HG03280 (cell line): ENCODE data around the gene PTBP1.
"Not testable (repeated sequence)": the region's sequence is repeated elsewhere in the genome, so short reads cannot be mapped to it uniquely, and the experiment has no call there.

ENCODE experiments used
- ATAC-seq: cut with Tn5 transposase; IDR thresholded peaks from one replicate; pipeline ENCODE4 v1.9.1; 2021; ENCODE audit warnings: mild to moderate bottlenecking, moderate library complexity; ENCODE audit not compliant: unreplicated experiment

Gene PTBP1

DNA sequence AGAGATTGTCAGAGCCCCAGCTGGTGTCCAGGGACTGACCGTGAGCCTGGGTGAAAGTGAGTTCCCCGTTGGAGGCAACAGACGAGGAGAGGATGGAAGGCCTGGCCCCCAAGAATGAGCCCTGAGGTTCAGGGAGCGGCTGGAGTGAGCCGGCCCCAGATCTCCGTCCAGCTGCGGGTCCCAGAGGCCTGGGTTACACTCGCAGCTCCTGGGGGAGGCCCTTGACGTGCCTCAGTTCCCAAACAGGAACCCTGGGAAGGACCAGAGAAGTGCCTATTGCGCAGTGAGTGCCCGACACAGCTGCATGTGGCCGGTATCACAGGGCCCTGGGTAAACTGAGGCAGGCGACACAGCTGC is 53.7 kb downstream of the PTBP1 start:
- ATAC-seq, result no peak

DNA sequence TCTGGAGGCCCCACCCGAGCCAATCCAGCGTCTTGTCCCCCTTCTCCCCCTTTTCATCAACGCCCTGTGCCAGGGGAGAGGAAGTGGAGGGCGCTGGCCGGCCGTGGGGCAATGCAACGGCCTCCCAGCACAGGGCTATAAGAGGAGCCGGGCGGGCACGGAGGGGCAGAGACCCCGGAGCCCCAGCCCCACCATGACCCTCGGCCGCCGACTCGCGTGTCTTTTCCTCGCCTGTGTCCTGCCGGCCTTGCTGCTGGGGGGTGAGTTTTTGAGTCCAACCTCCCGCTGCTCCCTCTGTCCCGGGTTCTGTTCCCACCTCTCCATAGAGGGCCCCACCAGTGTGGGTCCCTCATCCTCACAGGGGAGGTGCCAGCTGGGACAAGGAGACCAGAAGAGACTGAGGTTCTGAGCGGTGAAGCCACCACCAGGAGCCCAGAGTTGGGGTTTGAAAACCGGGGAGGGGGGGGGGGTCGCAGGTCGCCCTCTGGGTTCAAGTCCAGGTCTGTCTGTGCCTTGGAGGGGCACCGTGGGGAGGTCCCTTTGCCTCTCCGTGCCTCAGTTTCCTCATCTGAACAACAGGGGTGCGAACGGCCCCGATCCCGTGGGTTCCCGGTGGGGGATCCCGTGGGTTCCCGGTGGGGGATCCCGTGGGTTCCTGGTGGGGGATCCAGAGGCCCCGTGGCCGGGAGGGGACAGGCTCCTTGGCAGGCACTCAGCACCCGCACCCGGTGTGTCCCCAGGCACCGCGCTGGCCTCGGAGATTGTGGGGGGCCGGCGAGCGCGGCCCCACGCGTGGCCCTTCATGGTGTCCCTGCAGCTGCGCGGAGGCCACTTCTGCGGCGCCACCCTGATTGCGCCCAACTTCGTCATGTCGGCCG is 55.1 kb downstream of the PTBP1 start, which contains the start of gene ELANE:
ELANE (plus strand) TSS at position 168 of the 878 bp plus-strand sequence; CDS start at position 194, 26 bp downstream.
- no peak for ATAC-seq

DNA sequence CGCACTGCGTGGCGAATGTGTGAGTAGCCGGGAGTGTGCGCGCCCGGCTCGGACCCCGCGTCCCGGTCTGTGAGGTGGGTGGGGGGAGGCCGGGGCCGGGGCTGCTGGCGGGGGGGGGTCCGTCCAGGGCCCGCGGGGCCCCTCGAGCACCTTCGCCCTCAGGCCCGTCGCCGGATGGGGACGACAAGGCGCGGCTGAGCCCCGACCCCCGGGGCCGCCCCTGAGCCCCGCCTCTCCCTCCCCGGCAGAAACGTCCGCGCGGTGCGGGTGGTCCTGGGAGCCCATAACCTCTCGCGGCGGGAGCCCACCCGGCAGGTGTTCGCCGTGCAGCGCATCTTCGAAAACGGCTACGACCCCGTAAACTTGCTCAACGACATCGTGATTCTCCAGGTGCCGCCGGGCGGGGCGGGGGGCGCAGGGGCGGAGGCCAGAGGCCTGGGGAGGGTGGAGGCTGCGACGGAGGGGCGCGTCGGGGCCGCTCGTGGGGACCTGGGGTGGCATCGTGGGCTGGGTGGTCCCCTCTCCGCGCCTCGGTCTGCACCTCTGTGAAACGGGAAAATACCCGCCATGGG is 55.8 kb downstream of the PTBP1 start:
- ATAC-seq, result no peak

DNA sequence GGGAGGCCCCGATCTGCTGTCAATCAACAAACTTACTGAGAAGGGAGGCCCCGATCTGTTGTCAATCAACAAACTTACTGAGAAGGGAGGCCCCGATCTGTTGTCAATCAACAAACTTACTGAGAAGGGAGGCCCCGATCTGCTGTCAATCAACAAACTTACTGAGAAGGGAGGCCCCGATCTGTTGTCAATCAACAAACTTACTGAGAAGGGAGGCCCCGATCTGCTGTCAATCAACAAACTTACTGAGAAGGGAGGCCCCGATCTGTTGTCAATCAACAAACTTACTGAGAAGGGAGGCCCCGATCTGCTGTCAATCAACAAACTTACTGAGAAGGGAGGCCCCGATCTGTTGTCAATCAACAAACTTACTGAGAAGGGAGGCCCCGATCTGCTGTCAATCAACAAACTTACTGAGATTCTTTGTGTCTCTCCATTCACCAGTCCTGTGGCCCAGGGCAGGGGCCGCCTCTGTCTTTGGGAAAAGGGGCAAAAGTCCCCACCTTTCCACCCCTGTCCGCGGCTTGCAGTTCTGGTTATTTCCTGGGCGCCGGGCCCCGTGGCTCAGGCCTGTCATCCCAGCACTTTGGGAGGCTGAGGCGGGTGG is 56.5 kb downstream of the PTBP1 start:
- not testable (repeated sequence) for ATAC-seq

DNA sequence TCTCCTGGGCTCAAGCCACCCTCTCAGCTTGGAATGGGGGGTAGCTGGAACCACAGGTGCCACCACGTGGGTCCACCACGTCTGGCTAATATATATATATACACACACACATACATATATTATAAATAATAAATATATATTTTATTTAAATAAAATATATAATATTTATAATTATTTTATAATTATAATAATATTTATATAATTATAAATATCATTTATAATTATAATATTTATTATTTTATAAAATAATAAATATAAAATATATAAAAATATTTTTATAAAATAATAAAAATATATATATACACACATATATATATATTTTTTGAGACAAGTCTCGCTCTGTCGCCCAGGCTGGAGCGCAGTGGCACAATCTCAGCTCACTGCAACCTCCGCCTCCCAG is 57.3 kb downstream of the PTBP1 start:
- ATAC-seq, result no peak

DNA sequence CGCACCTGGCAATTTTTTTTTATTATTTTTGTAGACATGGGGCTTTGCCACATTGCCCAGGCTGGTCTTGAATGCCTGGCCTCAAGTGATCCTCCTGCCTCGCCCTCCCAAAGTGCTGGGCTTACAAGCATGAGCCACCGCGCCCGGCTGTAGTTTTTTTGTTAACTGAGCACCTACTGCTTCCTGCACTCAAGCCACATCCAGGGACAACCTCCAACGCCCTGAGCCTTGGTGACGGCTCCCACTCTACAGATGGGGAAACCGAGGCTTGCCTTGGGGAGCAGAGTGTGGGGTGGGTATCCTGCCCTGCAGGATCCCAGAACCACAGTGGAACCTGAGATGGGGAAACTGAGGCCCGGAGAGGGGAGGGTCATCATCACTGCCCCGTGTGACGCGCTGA is 57.9 kb downstream of the PTBP1 start:
- no peak for ATAC-seq

DNA sequence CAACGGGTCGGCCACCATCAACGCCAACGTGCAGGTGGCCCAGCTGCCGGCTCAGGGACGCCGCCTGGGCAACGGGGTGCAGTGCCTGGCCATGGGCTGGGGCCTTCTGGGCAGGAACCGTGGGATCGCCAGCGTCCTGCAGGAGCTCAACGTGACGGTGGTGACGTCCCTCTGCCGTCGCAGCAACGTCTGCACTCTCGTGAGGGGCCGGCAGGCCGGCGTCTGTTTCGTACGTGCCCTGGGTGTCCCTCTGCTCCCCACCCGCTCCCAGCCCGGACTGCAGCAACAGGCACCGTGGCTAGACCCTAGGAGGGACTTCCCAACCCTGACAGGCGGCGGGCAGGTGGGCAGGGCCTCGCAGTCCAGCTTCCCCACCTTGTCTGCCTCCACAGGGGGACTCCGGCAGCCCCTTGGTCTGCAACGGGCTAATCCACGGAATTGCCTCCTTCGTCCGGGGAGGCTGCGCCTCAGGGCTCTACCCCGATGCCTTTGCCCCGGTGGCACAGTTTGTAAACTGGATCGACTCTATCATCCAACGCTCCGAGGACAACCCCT is 58.4 kb downstream of the PTBP1 start:
- no peak for ATAC-seq

DNA sequence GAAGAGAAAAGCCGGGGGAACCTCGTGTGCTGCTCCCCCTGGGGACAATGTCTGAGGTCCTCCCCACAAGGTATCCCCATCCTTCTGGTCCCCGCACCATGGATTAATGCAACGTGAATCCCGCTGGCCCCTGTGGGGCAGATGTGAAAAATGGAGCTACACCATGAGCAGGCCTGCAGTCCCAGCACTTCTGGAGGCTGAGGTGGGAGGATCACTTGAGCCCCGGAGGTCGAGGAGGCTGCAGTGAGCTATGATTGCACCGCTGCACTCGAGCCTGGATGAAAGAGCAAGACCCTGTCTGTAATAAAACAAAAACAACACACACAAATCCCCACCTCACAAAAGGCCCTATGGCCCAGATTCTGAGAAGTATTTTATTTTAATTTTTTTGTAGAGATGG is 61.0 kb downstream of the PTBP1 start:
- ATAC-seq, result no peak

DNA sequence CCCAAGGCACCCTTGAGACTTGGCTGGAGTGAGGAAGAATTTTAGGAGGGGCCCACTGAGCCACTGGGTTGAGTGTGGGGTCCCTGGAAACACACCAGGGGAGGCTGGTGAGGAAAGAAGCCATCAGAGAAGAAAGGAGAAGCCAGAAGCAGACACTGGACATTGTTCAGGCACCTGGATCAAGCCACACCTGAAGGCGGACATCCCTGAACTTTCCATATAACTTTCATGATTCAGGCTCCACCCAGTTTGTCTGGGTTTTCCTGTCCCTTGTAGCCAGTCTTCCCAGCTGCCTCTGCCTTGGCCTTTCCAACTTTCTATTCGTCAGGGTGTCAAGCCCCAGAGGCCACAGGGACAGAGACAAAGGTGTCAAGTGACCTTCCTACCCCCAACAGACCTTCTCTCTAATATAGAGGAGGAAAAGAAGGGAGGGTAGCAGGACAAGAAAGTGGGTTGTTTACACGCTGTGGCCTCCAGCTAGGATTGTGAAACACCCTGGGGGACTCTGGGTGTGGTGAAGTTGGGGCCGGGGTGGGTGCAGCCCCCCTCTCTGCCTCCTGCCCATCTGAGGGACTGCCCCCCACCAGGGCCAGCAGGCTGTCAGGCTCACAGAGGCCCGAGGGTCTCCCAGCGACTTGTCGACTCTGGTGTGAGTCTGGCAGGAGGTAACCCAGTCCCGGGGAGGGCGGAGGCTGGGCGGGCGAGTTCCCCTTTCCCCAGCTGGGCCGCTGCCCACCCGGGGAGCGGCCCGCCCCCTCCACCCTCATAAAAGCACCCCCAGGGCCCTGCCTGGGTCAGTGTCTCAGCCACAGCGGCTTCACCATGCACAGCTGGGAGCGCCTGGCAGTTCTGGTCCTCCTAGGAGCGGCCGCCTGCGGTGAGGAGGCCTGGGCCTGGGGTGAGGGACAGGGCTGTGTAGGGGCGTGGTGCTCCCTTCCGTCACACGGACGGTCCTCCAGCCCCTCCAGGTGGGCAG is 61.9 kb downstream of the PTBP1 start, which contains the start of gene CFD:
CFD (plus strand) TSS at position 797 of the 976 bp plus-strand sequence; CDS start at position 823, 26 bp downstream.
- no peak for ATAC-seq

DNA sequence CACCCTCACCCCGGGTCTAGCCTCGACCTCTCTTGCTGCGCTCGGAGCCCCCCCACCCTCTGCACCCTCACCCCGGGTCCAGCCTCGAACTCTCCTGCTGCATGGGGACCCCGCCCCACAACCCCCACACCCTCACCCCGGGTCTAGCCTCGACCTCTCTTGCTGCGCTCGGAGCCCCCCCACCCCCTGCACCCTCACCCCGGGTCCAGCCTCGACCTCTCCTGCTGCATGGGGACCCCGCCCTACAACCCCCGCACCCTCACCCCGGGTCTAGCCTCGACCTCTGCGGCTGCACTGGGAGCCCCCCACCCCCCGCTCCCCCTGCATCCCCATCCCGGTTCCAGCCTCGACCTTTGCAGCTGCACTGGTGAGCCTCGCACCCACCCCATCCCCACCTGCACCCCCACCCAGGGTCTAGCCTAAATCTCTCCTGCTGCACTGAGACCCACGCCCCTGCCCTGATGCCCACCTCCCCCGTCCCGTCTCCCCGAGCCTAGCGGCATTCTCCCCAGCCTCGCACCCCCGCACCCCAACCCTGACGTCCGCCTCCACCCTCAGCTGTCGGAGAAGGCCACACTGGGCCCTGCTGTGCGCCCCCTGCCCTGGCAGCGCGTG is 64.0 kb downstream of the PTBP1 start:
- no peak for ATAC-seq
